ENCODE measurements around the gene AFG1L. TPM values are rescaled to one million over a fixed set of nuclear protein-coding genes. Genes with fewer than 3 reads are reported as not detected.

The AFG1L gene
- total RNA-seq, 2 donors from 2014 or later, result 4.6 to 5.0 TPM

- no peak for ATAC-seq
- no peak for DNase-seq (ENCODE audit: low spot score)
- no peaks in the 10 kb centered on the region for H3K9me3 Mint-ChIP-seq
- peak overlapping the region in 1 of 2 donors; percentile 19 for H3K27ac Mint-ChIP-seq
- H3K4me3 Mint-ChIP-seq, result no peak overlapping the region
- no peaks in the 10 kb centered on the region for H3K36me3 Mint-ChIP-seq
- peaks cover 5 to 8% of the 10 kb centered on the region in 2 donors for H3K4me1 Mint-ChIP-seq (ENCODE audit: low read depth in 2 of 2)
- H3K27me3 Mint-ChIP-seq, result no peaks in the 10 kb centered on the region
These were observed 53.9 kb downstream of the AFG1L start for GRCh38 chr6:108348655-108349349.

GRCh38 chr6:108350528-108350927 is 55.7 kb downstream of the AFG1L start:
- ATAC-seq, result no peak
- no peak for DNase-seq (ENCODE audit: low spot score)
- H3K4me1 Mint-ChIP-seq (ENCODE audit: low read depth in 2 of 2), result peaks cover 5 to 8% of the 10 kb centered on the region in 2 donors
- H3K27ac Mint-ChIP-seq, result no peak overlapping the region
- H3K36me3 Mint-ChIP-seq, result no peaks in the 10 kb centered on the region
- no peaks in the 10 kb centered on the region for H3K9me3 Mint-ChIP-seq
- H3K27me3 Mint-ChIP-seq, result no peaks in the 10 kb centered on the region
- H3K4me3 Mint-ChIP-seq, result no peak overlapping the region

- ATAC-seq, result no peak
These were observed 59.0 kb downstream of the AFG1L start for GRCh38 chr6:108353853-108354252.

DNA sequence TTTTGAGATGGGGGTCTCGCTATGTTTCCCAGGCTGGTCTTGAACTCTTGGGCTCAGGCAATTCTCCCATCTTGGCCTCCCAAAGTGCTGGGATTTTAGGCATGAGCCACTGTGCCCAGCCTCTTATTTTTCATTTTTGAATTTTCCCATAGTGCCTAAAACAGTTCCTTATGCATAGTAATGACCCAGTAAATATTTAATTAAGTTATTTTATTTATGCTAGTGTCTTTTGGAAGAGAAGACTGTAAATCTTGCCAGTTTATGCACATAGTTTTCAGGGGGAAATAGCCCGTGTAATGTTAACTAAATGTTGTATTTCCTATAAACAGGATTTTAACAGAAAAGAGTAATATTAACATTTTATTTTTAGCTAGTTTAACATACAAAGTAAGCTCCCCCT is 60.3 kb downstream of the AFG1L start:
- H3K27ac Mint-ChIP-seq, result no peak overlapping the region
- no peak overlapping the region for H3K4me3 Mint-ChIP-seq
- no peaks in the 10 kb centered on the region for H3K27me3 Mint-ChIP-seq
- no peak for ATAC-seq
- H3K36me3 Mint-ChIP-seq, result no peaks in the 10 kb centered on the region
- no peaks in the 10 kb centered on the region for H3K4me1 Mint-ChIP-seq (ENCODE audit: low read depth in 2 of 2)
- DNase-seq (ENCODE audit: low spot score), result no peak
- H3K9me3 Mint-ChIP-seq, result no peaks in the 10 kb centered on the region

More at GRCh38 chr6:108353853-108354252, 59.0 kb downstream of the AFG1L start:
- no peak for DNase-seq (ENCODE audit: low spot score)
- no peak overlapping the region for H3K4me3 Mint-ChIP-seq
- H3K36me3 Mint-ChIP-seq, result no peaks in the 10 kb centered on the region
- H3K4me1 Mint-ChIP-seq (ENCODE audit: low read depth in 2 of 2), result peaks cover 1 to 2% of the 10 kb centered on the region in 2 donors
- H3K27me3 Mint-ChIP-seq, result no peaks in the 10 kb centered on the region
- H3K9me3 Mint-ChIP-seq, result no peaks in the 10 kb centered on the region
- H3K27ac Mint-ChIP-seq, result no peak overlapping the region

DNA sequence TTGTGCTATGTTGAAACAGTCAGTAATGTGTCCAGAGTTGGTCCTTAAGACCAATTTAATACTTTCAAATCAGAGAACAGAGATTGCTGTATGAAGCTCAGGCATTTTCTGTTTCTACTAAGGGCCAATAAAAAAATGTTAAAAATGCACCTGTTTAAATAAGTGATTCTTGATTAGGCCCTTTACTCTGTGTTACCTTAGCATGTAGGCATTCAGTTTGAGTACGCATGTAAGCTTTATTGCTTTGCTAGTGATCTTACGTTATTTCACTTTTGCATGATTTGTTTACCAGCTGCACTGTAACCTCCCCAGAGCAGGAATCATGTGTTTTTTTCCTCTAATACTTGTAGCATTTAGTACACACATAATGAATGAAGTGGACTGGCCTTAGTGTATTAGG is 61.0 kb downstream of the AFG1L start:
- Mint-ChIP-seq H3K36me3 (no peaks in the 10 kb centered on the region), H3K4me3 (no peak overlapping the region)

DNA sequence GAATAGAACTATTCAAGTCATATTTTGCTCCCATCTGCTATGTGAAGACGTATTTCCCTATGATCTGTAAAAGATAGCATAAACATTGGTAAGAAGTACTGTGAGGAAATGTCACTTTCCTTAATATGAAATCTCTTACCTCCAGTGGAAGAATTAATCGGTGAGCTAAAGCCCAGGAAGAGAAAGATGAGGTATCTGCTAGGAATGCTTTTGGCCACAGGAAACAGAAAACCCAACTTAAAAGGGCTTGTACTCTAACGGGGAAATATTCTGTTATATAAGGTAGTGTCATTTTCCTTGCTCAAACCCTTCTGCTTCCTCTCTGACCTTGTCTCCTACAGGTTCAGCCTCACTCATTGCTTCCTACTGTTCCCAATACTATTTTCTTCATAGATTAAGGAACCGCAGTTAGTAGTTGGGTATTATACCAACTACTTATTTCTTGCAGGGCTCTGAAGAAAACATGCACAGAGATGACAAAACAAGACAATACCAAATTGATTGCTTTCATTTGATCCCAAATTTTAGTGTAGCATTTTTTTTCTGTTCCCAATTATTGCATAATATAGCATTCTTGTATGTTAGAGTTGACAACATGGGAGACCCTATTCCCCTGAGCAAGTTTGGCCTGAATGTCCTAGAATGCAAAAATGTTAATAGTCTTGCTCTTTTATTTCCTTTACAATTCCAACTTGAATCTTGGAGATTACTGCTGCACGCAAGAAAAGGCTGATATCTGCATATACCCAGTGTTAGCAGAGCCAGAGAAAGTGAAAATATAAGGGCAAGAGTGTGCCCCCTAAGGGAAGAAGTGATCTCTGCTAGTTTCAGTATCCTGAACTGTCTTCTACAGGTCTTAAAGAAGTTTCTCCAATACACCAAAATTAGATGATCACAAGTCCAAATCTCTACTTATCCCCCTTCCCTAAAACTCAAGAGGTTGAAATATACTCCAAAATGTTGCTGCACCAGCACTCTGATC is 65.3 kb downstream of the AFG1L start:
- Mint-ChIP-seq H3K36me3 (no peaks in the 10 kb centered on the region), H3K27me3 (no peaks in the 10 kb centered on the region), H3K4me1 (ENCODE audit: low read depth in 2 of 2) (no peaks in the 10 kb centered on the region), H3K27ac (no peak overlapping the region), H3K4me3 (no peak overlapping the region), H3K9me3 (no peaks in the 10 kb centered on the region)
- no peak for ATAC-seq
- DNase-seq (ENCODE audit: low spot score), result no peak

More for the DNA sequence above, 61.0 kb downstream of the AFG1L start:
- no peak for ATAC-seq
- H3K9me3 Mint-ChIP-seq, result no peaks in the 10 kb centered on the region
- no peak for DNase-seq (ENCODE audit: low spot score)
- H3K27ac Mint-ChIP-seq, result no peak overlapping the region
- H3K27me3 Mint-ChIP-seq, result no peaks in the 10 kb centered on the region
- no peaks in the 10 kb centered on the region for H3K4me1 Mint-ChIP-seq (ENCODE audit: low read depth in 2 of 2)

DNA sequence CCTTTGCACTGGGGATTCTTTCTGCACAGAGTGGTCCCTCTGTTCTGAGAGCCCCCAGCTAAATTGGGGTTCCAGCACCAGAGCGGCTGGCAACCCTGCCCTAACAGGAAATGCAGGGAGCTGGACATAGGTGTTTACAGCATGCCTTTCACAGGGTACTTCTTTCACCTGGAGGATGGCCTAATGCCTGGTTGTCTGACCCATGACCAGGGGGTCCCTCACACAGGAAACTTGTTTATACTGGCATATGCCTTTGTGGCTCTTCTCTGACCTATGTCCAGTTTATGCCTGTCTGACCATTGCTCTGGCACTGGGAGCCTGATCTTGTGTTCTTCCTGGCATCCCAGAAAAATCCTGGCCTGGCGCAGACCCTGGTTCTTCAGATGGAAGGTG is 66.1 kb downstream of the AFG1L start:
- H3K36me3 Mint-ChIP-seq, result no peaks in the 10 kb centered on the region
- ATAC-seq (no peak), DNase-seq (ENCODE audit: low spot score) (no peak)
- no peak overlapping the region for H3K27ac Mint-ChIP-seq
- H3K4me1 Mint-ChIP-seq (ENCODE audit: low read depth in 2 of 2), result no peaks in the 10 kb centered on the region
- no peaks in the 10 kb centered on the region for H3K27me3 Mint-ChIP-seq
- no peaks in the 10 kb centered on the region for H3K9me3 Mint-ChIP-seq
- H3K4me3 Mint-ChIP-seq, result no peak overlapping the region

GRCh38 chr6:108361312-108361932 is 66.6 kb downstream of the AFG1L start:
- ATAC-seq, result no peak
- H3K27ac Mint-ChIP-seq, result no peak overlapping the region
- no peak for DNase-seq (ENCODE audit: low spot score)
- H3K4me3 Mint-ChIP-seq, result no peak overlapping the region
- no peaks in the 10 kb centered on the region for H3K9me3 Mint-ChIP-seq
- no peaks in the 10 kb centered on the region for H3K27me3 Mint-ChIP-seq
- no peaks in the 10 kb centered on the region for H3K36me3 Mint-ChIP-seq
- H3K4me1 Mint-ChIP-seq (ENCODE audit: low read depth in 2 of 2), result no peaks in the 10 kb centered on the region

- Mint-ChIP-seq H3K9me3 (no peaks in the 10 kb centered on the region), H3K4me3 (no peak overlapping the region), H3K36me3 (no peaks in the 10 kb centered on the region), H3K27me3 (no peaks in the 10 kb centered on the region), H3K27ac (no peak overlapping the region), H3K4me1 (ENCODE audit: low read depth in 2 of 2) (no peaks in the 10 kb centered on the region)
- no peak for ATAC-seq
- DNase-seq (ENCODE audit: low spot score), result no peak
These were observed 67.6 kb downstream of the AFG1L start for GRCh38 chr6:108362455-108362854.

- no peaks in the 10 kb centered on the region for H3K36me3 Mint-ChIP-seq
- H3K9me3 Mint-ChIP-seq, result no peaks in the 10 kb centered on the region
- ATAC-seq, result no peak
These were observed 68.3 kb downstream of the AFG1L start for GRCh38 chr6:108363113-108363512.

DNA sequence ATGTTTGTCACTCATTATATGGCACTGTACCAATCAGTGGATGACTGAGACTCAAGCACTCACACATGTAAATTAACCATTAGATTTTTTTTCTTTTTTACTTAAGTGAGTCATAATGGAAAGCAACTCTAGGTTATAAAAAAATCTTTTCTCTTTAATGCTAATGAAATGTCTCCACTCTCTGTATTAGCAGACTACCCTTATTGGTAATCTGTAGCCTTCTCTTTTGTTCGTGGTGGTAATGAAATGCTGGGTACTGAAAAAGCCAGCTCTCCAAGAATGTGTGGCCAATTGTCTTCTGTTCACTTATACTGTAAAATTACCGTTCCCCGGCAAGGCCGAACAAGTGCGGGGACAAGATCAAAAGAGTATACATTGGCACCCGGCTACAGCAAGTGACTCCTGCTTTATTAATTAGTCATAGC is 69.0 kb downstream of the AFG1L start:
- no peak for DNase-seq (ENCODE audit: low spot score)
- Mint-ChIP-seq H3K27me3 (no peaks in the 10 kb centered on the region), H3K36me3 (no peaks in the 10 kb centered on the region), H3K4me3 (no peak overlapping the region), H3K27ac (no peak overlapping the region), H3K9me3 (no peaks in the 10 kb centered on the region), H3K4me1 (ENCODE audit: low read depth in 2 of 2) (no peaks in the 10 kb centered on the region)
- ATAC-seq, result no peak

More at GRCh38 chr6:108363113-108363512, 68.3 kb downstream of the AFG1L start:
- H3K27me3 Mint-ChIP-seq, result no peaks in the 10 kb centered on the region
- no peak overlapping the region for H3K4me3 Mint-ChIP-seq
- H3K4me1 Mint-ChIP-seq (ENCODE audit: low read depth in 2 of 2), result no peaks in the 10 kb centered on the region
- no peak for DNase-seq (ENCODE audit: low spot score)
- no peak overlapping the region for H3K27ac Mint-ChIP-seq

DNA sequence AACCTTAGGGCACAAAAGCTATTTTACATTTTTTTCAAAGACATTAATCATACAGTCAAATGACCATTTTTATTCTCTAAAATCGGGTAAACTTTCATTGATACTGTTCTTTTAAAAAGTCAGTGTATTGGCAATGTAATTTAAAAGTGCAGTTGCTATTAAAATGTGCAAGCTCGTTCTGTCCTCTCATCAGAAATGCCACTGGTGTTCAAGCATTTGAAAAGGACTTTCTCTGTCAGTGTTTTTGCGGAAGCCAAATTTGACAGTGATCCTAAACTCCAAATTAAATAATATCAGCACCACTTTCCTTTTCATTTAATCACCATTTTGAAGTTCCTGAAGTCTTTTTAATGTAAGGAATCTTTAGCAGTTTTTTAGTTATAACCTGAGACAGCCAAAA is 69.6 kb downstream of the AFG1L start:
- no peak overlapping the region for H3K4me3 Mint-ChIP-seq
- no peaks in the 10 kb centered on the region for H3K9me3 Mint-ChIP-seq
- no peaks in the 10 kb centered on the region for H3K4me1 Mint-ChIP-seq (ENCODE audit: low read depth in 2 of 2)
- DNase-seq (ENCODE audit: low spot score) (no peak), ATAC-seq (no peak)
- no peak overlapping the region for H3K27ac Mint-ChIP-seq
- no peaks in the 10 kb centered on the region for H3K27me3 Mint-ChIP-seq
- no peaks in the 10 kb centered on the region for H3K36me3 Mint-ChIP-seq

DNA sequence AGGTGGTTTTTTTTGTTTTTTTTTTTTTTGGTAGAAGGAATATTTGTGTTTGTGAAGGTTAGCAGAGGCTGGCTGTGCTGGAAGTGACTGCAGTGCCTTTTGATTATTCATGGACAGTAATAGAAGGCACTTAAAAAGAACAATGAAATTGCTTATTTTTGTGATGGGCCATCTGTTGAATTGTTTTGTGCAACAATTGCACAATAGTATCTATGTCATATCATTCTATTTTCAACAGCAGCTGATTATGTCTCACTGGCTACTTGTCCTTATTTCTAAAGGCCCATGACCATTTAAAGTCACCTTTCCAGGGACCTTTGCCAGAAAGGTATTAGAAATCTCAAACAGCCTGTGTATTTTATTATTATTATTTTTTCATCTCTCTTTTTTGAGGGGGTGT is 70.6 kb downstream of the AFG1L start:
- Mint-ChIP-seq H3K4me3 (no peak overlapping the region), H3K27me3 (no peaks in the 10 kb centered on the region), H3K27ac (no peak overlapping the region), H3K36me3 (no peaks in the 10 kb centered on the region), H3K4me1 (ENCODE audit: low read depth in 2 of 2) (no peaks in the 10 kb centered on the region), H3K9me3 (no peaks in the 10 kb centered on the region)
- no peak for DNase-seq (ENCODE audit: low spot score)
- ATAC-seq, result no peak

- ATAC-seq (no peak), DNase-seq (ENCODE audit: low spot score) (no peak)
- no peaks in the 10 kb centered on the region for H3K9me3 Mint-ChIP-seq
- no peaks in the 10 kb centered on the region for H3K36me3 Mint-ChIP-seq
- no peak overlapping the region for H3K4me3 Mint-ChIP-seq
- no peak overlapping the region for H3K27ac Mint-ChIP-seq
- H3K4me1 Mint-ChIP-seq (ENCODE audit: low read depth in 2 of 2), result no peaks in the 10 kb centered on the region
- no peaks in the 10 kb centered on the region for H3K27me3 Mint-ChIP-seq
These were observed 71.4 kb downstream of the AFG1L start for GRCh38 chr6:108366236-108366635.
